Activated CD4-positive, alpha-beta memory T cell treated with anti-CD3 and anti-CD28 coated beads, Interleukin-2, amount 10 ng/mL, durations not matched to agents 7 days and 5 days (primary cell): Measurements from ENCODE around the gene NCAPG2. TPM values are rescaled to one million over a fixed set of nuclear protein-coding genes. Genes with fewer than 3 reads are reported as not detected.

Experiments used
- CTCF ChIA-PET: fragments of 350-600 bp; sonication (Branson Sonifier 250); formaldehyde crosslinking; loops from one replicate; lab custom pipeline; 2021; ENCODE audit warnings: antibody characterized with exemption, inconsistent platforms; lab: Charles Lee
- POLR2A ChIA-PET: fragments of 350-600 bp; sonication (Branson Sonifier 250); formaldehyde crosslinking; loops from one replicate; lab custom pipeline; 2021; ENCODE audit warnings: antibody characterized with exemption; lab: Charles Lee
- DNase-seq: peaks from one replicate; pipeline ENCODE4 v3.0.0-alpha.2; 2020
- H3K27ac Mint-ChIP-seq: one replicate; pipeline ENCODE4 v1.8.0; 2021; ENCODE audit warnings: mild to moderate bottlenecking, mixed read lengths
- H3K27me3 Mint-ChIP-seq: one replicate; pipeline ENCODE4 v1.8.0; 2021; ENCODE audit warnings: mixed read lengths
- H3K36me3 Mint-ChIP-seq: one replicate; pipeline ENCODE4 v1.8.0; 2021; ENCODE audit warnings: low read depth, mixed read lengths
- H3K4me1 Mint-ChIP-seq: one replicate; pipeline ENCODE4 v1.8.0; 2021; ENCODE audit warnings: mixed read lengths
- H3K4me3 Mint-ChIP-seq: one replicate; pipeline ENCODE4 v1.8.0; 2021; ENCODE audit warnings: mild to moderate bottlenecking, mixed read lengths
- H3K9me3 Mint-ChIP-seq: one replicate; pipeline ENCODE4 v1.8.0; 2021; ENCODE audit warnings: mixed read lengths
- total RNA-seq, 2 experiments: library from RNA; stranded (reverse); gene quantifications; one replicate each; pipeline ENCODE4 v1.2.3, GENCODE V29; 2021

Gene NCAPG2
- total RNA-seq, 2 experiments from 2014 or later: 151 TPM

DNA sequence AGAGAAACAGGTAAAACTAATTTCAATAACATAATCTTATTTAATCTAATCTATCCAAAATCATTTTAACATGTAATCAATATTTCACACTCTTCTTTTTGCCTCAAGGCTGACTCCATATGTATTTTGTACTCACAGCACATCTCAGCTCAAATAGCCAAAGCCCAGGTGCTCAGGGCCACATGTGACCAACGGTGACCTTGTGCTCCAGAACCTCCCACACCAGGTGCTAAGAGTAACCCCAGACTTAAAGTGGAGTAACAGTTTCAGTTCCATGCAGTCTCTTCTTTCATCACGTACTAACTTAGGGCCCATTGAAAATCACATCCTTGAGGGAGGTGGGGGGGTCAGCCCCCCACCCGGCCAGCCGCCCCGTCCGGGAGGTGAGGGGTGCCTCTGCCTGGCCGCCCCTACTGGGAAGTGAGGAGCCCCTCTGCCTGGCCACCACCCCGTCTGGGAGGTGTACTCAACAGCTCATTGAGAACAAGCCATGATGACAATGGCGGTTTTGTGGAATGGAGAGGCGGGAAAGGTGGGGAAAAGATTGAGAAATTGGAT, 47.3 kb downstream of the NCAPG2 start:
- ChIA-PET CTCF (interaction anchor here (1.3 to 1.8 kb wide), 3 partner anchors 13 to 320 kb away, joined by 3 to 6 read pairs (median 5); no protein-coding TSS in a partner anchor), POLR2A (interaction anchor here (1.6 to 2.7 kb wide), 4 partner anchors 14 to 47 kb away, joined by 5 to 15 read pairs (median 10); partner anchors contain the start of gene NCAPG2)
- no peak for DNase-seq
- Mint-ChIP-seq H3K27me3 (no peaks in the 10 kb centered on the region), H3K4me1 (peaks cover 34% of the 10 kb centered on the region), H3K9me3 (no peaks in the 10 kb centered on the region), H3K4me3 (no peak overlapping the region), H3K36me3 (peaks cover 65% of the 10 kb centered on the region), H3K27ac (peak overlapping the region; percentile 92)

DNA sequence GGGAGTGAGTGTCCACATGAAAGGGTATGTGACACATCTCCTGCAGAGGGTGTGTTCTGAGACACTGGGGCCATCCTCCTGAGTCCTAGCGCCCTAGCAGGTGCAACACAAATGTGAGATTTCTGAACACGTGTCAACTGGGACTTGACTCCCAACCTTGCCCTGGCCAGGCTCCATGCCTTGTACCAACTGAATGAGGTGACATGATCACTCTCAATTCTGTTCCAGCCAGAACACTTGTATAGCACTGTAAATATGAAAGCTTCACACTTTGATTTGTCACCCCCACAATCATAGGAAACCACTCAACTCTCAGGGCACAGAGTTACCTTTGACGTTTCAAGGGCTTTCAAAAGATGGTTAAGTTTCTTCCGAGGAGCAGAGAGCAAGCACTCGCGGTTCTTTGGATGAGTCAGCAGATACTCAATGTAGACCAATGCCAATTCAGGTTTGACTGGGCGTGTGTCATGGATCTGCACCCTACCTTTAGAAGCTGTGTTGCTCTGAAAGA, 48.6 kb downstream of the NCAPG2 start:
- H3K4me3 Mint-ChIP-seq: peak overlapping the region; percentile 31
- peaks cover 67% of the 10 kb centered on the region for H3K36me3 Mint-ChIP-seq
- DNase-seq: peak; percentile 78
- H3K4me1 Mint-ChIP-seq: peaks cover 36% of the 10 kb centered on the region
- no peaks in the 10 kb centered on the region for H3K9me3 Mint-ChIP-seq
- no peaks in the 10 kb centered on the region for H3K27me3 Mint-ChIP-seq
- peak overlapping the region; percentile 92 for H3K27ac Mint-ChIP-seq
- CTCF ChIA-PET: interaction anchor here (0.8 to 1.8 kb wide), 5 partner anchors 9 to 321 kb away, joined by 3 to 6 read pairs (median 5); no protein-coding TSS in a partner anchor
- POLR2A ChIA-PET: interaction anchor here (0.8 to 2.7 kb wide), 7 partner anchors 15 to 321 kb away, joined by 3 to 15 read pairs (median 5); partner anchors contain the start of gene NCAPG2

DNA sequence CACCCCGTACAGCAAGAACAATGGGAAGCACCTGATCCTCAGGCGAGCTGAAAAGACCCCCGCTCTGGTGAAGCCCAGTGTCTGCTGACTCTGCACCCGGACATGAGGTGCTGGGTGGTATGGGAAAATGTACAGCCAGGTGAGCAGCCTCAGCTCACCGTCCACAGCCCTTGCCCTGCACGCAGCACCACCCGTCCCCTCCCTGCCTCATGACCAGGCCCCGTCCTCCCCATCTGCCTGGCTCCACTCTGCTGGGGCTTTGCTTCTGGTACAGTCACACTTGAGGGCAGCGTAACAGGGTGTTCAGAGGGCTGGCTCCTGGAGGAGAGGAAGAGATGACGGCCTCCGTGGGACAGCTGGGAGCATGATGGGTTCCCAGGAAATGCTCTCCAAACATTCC, 49.1 kb downstream of the NCAPG2 start:
- ChIA-PET CTCF (interaction anchor here (1.8 kb wide), 1 partner anchor 321 kb away, joined by 6 read pairs; no protein-coding TSS in a partner anchor), POLR2A (interaction anchor here (0.8 to 2.7 kb wide), 8 partner anchors 16 to 321 kb away, joined by 3 to 15 read pairs (median 5); partner anchors contain the start of gene NCAPG2)
- peak overlapping the region; percentile 92 for H3K27ac Mint-ChIP-seq
- no peak overlapping the region for H3K4me3 Mint-ChIP-seq
- no peaks in the 10 kb centered on the region for H3K27me3 Mint-ChIP-seq
- H3K9me3 Mint-ChIP-seq: no peaks in the 10 kb centered on the region
- peaks cover 67% of the 10 kb centered on the region for H3K36me3 Mint-ChIP-seq
- DNase-seq: no peak
- peaks cover 32% of the 10 kb centered on the region for H3K4me1 Mint-ChIP-seq

DNA sequence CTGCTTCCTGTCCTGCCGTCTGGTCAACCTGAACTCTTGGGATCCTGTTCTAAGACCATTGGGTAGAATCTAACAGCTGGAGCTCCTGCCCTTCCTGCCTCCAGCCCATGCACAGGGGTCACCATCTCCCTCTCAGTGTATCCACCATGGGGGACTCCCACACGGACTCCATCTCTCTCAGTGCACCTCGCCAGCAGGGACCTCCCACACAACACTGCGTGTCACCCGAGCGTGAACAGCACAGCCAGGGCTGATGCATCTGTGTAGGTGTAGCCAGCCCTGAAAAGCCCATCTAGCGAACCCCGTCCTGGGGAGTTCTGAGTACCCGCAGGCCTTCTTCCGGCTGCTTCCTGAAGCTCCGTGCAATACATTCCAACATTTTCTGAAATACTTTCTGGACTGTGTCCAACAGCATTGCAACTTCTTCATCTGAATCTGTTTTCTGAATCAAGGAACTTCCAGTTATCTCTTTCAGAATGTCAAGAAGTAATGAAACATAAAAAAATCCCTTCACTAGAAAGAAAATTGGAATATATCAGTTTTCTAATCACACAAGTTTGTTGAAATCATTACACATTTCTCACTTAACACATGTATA, 52.5 kb downstream of the NCAPG2 start:
- ChIA-PET CTCF (no interaction called here), POLR2A (interaction anchor here (0.6 to 1.0 kb wide), 3 partner anchors 9 to 52 kb away, joined by 3 to 4 read pairs (median 4); partner anchors contain the start of gene NCAPG2)
- Mint-ChIP-seq H3K4me3 (no peak overlapping the region), H3K9me3 (no peaks in the 10 kb centered on the region), H3K4me1 (peaks cover 25% of the 10 kb centered on the region), H3K27ac (peak overlapping the region; percentile 45), H3K27me3 (no peaks in the 10 kb centered on the region), H3K36me3 (peaks cover 80% of the 10 kb centered on the region)
- no peak for DNase-seq

DNA sequence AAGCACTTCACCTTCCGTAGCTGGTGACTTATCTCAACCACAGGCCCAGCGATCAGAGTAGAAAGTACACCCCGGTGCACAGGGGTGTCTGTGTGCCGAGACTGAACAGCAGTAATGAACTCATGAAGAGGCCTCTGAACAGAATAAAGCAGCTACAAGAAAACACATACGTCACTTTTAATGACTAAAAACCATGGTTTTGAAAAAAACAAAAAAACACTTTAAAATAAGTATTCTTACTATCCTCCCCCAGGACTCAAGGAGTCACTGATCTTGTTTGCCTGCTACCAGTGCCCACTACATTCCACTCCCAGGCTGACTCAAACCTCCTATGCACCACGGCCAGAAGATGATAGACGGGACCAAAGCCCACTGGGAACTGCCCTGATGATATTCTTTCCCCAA, 53.8 kb downstream of the NCAPG2 start:
- ChIA-PET POLR2A (interaction anchor here (1.0 to 1.3 kb wide), 2 partner anchors 13 to 14 kb away, joined by 4 to 6 read pairs; no protein-coding TSS in a partner anchor), CTCF (interaction anchor here (1.6 kb wide), 1 partner anchor 326 kb away, joined by 4 read pairs; no protein-coding TSS in a partner anchor)
- H3K36me3 Mint-ChIP-seq: peaks cover 74% of the 10 kb centered on the region
- H3K27ac Mint-ChIP-seq: peak overlapping the region; percentile 34
- H3K4me3 Mint-ChIP-seq: no peak overlapping the region
- H3K9me3 Mint-ChIP-seq: no peaks in the 10 kb centered on the region
- peaks cover 15% of the 10 kb centered on the region for H3K4me1 Mint-ChIP-seq
- H3K27me3 Mint-ChIP-seq: no peaks in the 10 kb centered on the region
- no peak for DNase-seq

DNA sequence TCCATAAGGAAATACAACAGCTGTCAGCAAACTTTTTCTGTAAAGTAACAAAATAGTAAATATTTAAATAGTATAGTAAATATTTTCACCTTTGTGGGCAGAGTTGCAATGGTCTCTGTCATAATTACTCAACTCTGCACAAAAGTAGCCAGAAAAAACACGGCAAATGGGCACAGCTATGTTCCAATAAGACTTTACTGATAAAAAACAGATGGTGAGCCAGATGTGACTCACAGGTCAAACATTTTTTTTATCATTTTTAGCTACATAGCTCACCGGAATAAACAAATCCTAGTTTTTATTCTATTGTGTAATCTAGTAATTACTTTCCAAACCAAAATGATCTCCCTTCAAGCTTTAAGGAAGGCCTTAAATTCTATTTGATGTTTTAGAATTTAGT, 55.3 kb downstream of the NCAPG2 start:
- H3K27me3 Mint-ChIP-seq: no peaks in the 10 kb centered on the region
- no peaks in the 10 kb centered on the region for H3K9me3 Mint-ChIP-seq
- CTCF ChIA-PET: interaction anchor here (0.8 kb wide), 1 partner anchor 10 kb away, joined by 3 read pairs; no protein-coding TSS in a partner anchor
- DNase-seq: no peak
- no peak overlapping the region for H3K4me3 Mint-ChIP-seq
- peaks cover 6% of the 10 kb centered on the region for H3K4me1 Mint-ChIP-seq
- POLR2A ChIA-PET: interaction anchor here (1.1 kb wide), 1 partner anchor 55 kb away, joined by 3 read pairs; the partner anchor contains the start of gene NCAPG2
- H3K36me3 Mint-ChIP-seq: peaks cover 76% of the 10 kb centered on the region
- no peak overlapping the region for H3K27ac Mint-ChIP-seq

DNA sequence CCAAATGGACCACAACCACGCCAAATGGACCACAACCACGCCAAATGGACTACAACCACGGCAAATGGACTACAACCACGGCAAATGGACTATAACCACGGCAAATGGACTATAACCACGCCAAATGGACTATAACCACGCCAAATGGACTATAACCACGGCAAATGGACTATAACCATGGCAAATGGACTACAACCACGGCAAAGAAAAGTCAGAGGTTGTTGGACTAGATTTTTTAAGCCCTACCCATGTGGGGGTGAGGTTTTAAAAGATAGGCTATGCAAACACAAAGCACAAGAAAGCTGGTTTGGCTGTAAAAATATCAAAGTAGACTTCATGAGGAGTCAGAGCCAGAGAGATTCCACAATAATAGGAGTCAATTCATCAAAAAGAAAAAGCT, 55.8 kb downstream of the NCAPG2 start:
- DNase-seq: no peak
- Mint-ChIP-seq H3K27me3 (no peaks in the 10 kb centered on the region), H3K9me3 (no peaks in the 10 kb centered on the region), H3K36me3 (peaks cover 76% of the 10 kb centered on the region), H3K4me1 (peaks cover 6% of the 10 kb centered on the region), H3K4me3 (no peak overlapping the region), H3K27ac (no peak overlapping the region)
- ChIA-PET POLR2A (no interaction called here), CTCF (interaction anchor here (0.8 kb wide), 1 partner anchor 10 kb away, joined by 3 read pairs; no protein-coding TSS in a partner anchor)

- no peak overlapping the region for H3K27ac Mint-ChIP-seq
- H3K36me3 Mint-ChIP-seq: peaks cover 75% of the 10 kb centered on the region
- ChIA-PET CTCF (interaction anchor here (1.3 to 1.6 kb wide), 3 partner anchors 8 to 47 kb away, joined by 3 to 5 read pairs (median 5); no protein-coding TSS in a partner anchor), POLR2A (interaction anchor here (1.9 kb wide), 1 partner anchor 33 kb away, joined by 5 read pairs; no protein-coding TSS in a partner anchor)
- H3K4me1 Mint-ChIP-seq: peaks cover 6% of the 10 kb centered on the region
- DNase-seq: no peak
- no peak overlapping the region for H3K4me3 Mint-ChIP-seq
- no peaks in the 10 kb centered on the region for H3K9me3 Mint-ChIP-seq
- H3K27me3 Mint-ChIP-seq: no peaks in the 10 kb centered on the region
These were observed 56.4 kb downstream of the NCAPG2 start for GRCh38 chr7:158648168-158648567.

GRCh38 chr7:158647475-158647792, 57.2 kb downstream of the NCAPG2 start:
- H3K36me3 Mint-ChIP-seq: peaks cover 75% of the 10 kb centered on the region
- no peak for DNase-seq
- no peaks in the 10 kb centered on the region for H3K27me3 Mint-ChIP-seq
- no peaks in the 10 kb centered on the region for H3K9me3 Mint-ChIP-seq
- no peak overlapping the region for H3K27ac Mint-ChIP-seq
- ChIA-PET POLR2A (interaction anchor here (1.9 kb wide), 1 partner anchor 34 kb away, joined by 5 read pairs; no protein-coding TSS in a partner anchor), CTCF (interaction anchor here (1.1 to 2.0 kb wide), 6 partner anchors 9 to 330 kb away, joined by 3 to 6 read pairs (median 4); no protein-coding TSS in a partner anchor)
- H3K4me3 Mint-ChIP-seq: no peak overlapping the region
- H3K4me1 Mint-ChIP-seq: peaks cover 6% of the 10 kb centered on the region

- H3K27ac Mint-ChIP-seq: no peak overlapping the region
- H3K4me3 Mint-ChIP-seq: no peak overlapping the region
- POLR2A ChIA-PET: interaction anchor here (1.9 kb wide), 1 partner anchor 34 kb away, joined by 5 read pairs; no protein-coding TSS in a partner anchor
- H3K4me1 Mint-ChIP-seq: peaks cover 5% of the 10 kb centered on the region
- CTCF ChIA-PET: interaction anchor here (1.1 to 2.0 kb wide), 6 partner anchors 9 to 330 kb away, joined by 3 to 6 read pairs (median 4); no protein-coding TSS in a partner anchor
- no peaks in the 10 kb centered on the region for H3K27me3 Mint-ChIP-seq
- H3K36me3 Mint-ChIP-seq: peaks cover 75% of the 10 kb centered on the region
- H3K9me3 Mint-ChIP-seq: no peaks in the 10 kb centered on the region
- DNase-seq: peak; percentile 31
These were observed 57.7 kb downstream of the NCAPG2 start for GRCh38 chr7:158646766-158647474.

GRCh38 chr7:158645842-158646241, 58.8 kb downstream of the NCAPG2 start:
- DNase-seq: no peak
- Mint-ChIP-seq H3K4me3 (no peak overlapping the region), H3K4me1 (peaks cover 4% of the 10 kb centered on the region), H3K27ac (no peak overlapping the region), H3K27me3 (no peaks in the 10 kb centered on the region), H3K9me3 (no peaks in the 10 kb centered on the region), H3K36me3 (peaks cover 74% of the 10 kb centered on the region)
- ChIA-PET POLR2A (no interaction called here), CTCF (interaction anchor here (2.0 kb wide), 1 partner anchor 331 kb away, joined by 6 read pairs; no protein-coding TSS in a partner anchor)

DNA sequence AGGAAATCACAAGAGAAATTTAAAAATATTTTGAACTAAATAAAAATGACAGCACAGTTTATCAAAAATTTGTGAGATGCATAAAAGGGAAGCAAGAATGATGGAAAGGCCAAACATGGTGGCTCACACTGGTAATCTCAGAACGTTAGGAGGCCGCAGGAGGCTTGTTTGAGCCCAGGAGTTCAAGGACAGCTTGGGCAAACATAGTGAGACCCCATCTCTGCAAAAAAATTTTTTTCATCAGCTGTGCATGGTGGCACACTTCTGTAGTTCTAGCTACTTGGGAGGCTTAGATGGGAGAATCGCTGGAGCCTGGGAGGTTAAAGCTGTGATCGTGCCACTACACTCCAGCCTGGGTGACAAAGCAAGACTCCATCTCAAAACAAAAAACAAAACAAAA, 62.5 kb downstream of the NCAPG2 start:
- CTCF ChIA-PET: no interaction called here
- no peak overlapping the region for H3K27ac Mint-ChIP-seq
- peaks cover 2% of the 10 kb centered on the region for H3K4me1 Mint-ChIP-seq
- POLR2A ChIA-PET: interaction anchor here (0.8 kb wide), 1 partner anchor 9 kb away, joined by 3 read pairs; no protein-coding TSS in a partner anchor
- H3K27me3 Mint-ChIP-seq: no peaks in the 10 kb centered on the region
- peaks cover 78% of the 10 kb centered on the region for H3K36me3 Mint-ChIP-seq
- H3K4me3 Mint-ChIP-seq: no peak overlapping the region
- DNase-seq: no peak
- H3K9me3 Mint-ChIP-seq: no peaks in the 10 kb centered on the region
